Left lung (tissue), 10 donors: ENCODE results near the gene PAK1. TPM values are rescaled to one million over a fixed set of nuclear protein-coding genes. Genes with fewer than 3 reads are reported as not detected.
A peak's percentile ranks its signal among the peaks of the same experiment; 100 is the strongest.

Source experiments
- ATAC-seq: fragments of 200-7000 bp; cut with Tn5 transposase; one replicate; pipeline ENCODE4 v1.9.1; 2020; ENCODE audit warnings: moderate library complexity
- DNase-seq, 4 donors: peaks; one replicate each; pipeline ENCODE4 v3.0.0-alpha.2; 2013 to 2020
- H3K27ac ChIP-seq, 2 donors: fragments of 200-600 bp; sonication (generic) in 1 of 2; one replicate each; pipeline versions ENCODE4 v1.5.0 to v1.8.0; 2020 to 2021
- H3K27me3 ChIP-seq, 2 donors: fragments of 200-600 bp; sonication (generic) in 1 of 2; one replicate each; pipeline versions ENCODE4 v1.5.0 to v1.8.0; 2020 to 2021
- H3K36me3 ChIP-seq, 2 donors: fragments of 200-600 bp; sonication (generic) in 1 of 2; one replicate each; pipeline versions ENCODE4 v1.5.0 to v1.8.0; 2020 to 2021
- H3K4me1 ChIP-seq, 2 donors: fragments of 200-600 bp; one replicate each; pipeline ENCODE4 v1.8.0; 2021
- H3K4me3 ChIP-seq, 2 donors: fragments of 200-600 bp; sonication (generic) in 1 of 2; one replicate each; pipeline versions ENCODE4 v1.5.0 to v1.8.0; 2020 to 2021; ENCODE audit warnings: mild to moderate bottlenecking in 1 of 2
- H3K9me3 ChIP-seq, 2 donors: fragments of 200-600 bp; sonication (generic) in 1 of 2; one replicate each; pipeline versions ENCODE4 v1.5.0 to v1.8.0; 2020 to 2021
- intact Hi-C, 2 donors: fragments of 100-400 bp; cut with DNase I; formaldehyde crosslinking; loops; one replicate each; pipeline versions ENCODE4 v1.11.2 to v1.14.2; 2022
- polyA plus RNA-seq, 6 donors: library from polyadenylated mRNA; unstranded; fragments of 120-200 nt; gene quantifications; one replicate each; pipeline ENCODE4 v1.2.1, GENCODE V29; 2013; ENCODE audit not compliant: insufficient read length in 6 of 6
- total RNA-seq, 2 donors: library from RNA; stranded (reverse); fragmentation: NEBNext Ultra II Directional; extraction: Animal tissue kit (Norgen Biotek cat#: 25700); gene quantifications; one replicate each; pipeline ENCODE4 v1.2.1, GENCODE V29; 2021
- TF ChIP-seq, protein P1 (sequence below), 2 donors: fragments of 200-600 bp; sonication (generic) in 1 of 2; IDR thresholded peaks; one replicate each; pipeline versions ENCODE4 v1.5.0 to v1.8.0; 2021; ENCODE audit warnings: antibody characterized with exemption in 2 of 2
- donor health status: DM: no; HTN: yes; CAD: no.
- donor health status: DM: no; HTN: no; CAD: no.

The PAK1 gene
- total and polyA plus RNA-seq, 8 donors = 32.4 to 61.4 (median 51.4) TPM

DNA sequence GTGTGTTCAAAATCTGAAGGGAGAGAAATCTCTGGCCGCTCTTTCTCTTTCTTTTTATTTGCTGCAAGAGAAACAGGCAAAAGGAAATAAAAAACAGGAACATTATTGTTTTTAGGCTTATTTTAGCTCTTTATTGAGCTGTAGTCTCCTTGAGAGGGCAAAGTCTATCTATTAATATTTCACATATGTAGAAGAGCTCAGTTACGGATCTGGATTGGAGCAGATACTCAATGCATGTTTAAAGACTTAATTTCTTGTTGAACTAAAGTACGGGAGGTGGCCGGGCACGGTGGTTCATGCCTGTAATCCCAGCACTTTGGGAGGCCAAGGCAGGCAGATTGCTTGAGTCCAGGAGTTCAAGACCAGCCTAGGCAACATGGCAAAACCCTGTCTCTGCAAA lies 94.0 kb downstream of the PAK1 start:
- TF ChIP-seq, protein P1, sequence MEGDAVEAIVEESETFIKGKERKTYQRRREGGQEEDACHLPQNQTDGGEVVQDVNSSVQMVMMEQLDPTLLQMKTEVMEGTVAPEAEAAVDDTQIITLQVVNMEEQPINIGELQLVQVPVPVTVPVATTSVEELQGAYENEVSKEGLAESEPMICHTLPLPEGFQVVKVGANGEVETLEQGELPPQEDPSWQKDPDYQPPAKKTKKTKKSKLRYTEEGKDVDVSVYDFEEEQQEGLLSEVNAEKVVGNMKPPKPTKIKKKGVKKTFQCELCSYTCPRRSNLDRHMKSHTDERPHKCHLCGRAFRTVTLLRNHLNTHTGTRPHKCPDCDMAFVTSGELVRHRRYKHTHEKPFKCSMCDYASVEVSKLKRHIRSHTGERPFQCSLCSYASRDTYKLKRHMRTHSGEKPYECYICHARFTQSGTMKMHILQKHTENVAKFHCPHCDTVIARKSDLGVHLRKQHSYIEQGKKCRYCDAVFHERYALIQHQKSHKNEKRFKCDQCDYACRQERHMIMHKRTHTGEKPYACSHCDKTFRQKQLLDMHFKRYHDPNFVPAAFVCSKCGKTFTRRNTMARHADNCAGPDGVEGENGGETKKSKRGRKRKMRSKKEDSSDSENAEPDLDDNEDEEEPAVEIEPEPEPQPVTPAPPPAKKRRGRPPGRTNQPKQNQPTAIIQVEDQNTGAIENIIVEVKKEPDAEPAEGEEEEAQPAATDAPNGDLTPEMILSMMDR (IDR thresholded peaks at IDR 0.05) = no peak
- no peaks in the 10 kb centered on the region for H3K27me3 ChIP-seq
- H3K9me3 ChIP-seq = no peaks in the 10 kb centered on the region
- ATAC-seq (no peak), DNase-seq (no peak)
- H3K27ac ChIP-seq = no peak overlapping the region
- H3K4me3 ChIP-seq = no peak overlapping the region
- H3K36me3 ChIP-seq = peaks cover 0 to 45% of the 10 kb centered on the region in 2 donors
- intact Hi-C loops = no loop called here
- H3K4me1 ChIP-seq = peaks cover 0 to 5% of the 10 kb centered on the region in 2 donors

DNA sequence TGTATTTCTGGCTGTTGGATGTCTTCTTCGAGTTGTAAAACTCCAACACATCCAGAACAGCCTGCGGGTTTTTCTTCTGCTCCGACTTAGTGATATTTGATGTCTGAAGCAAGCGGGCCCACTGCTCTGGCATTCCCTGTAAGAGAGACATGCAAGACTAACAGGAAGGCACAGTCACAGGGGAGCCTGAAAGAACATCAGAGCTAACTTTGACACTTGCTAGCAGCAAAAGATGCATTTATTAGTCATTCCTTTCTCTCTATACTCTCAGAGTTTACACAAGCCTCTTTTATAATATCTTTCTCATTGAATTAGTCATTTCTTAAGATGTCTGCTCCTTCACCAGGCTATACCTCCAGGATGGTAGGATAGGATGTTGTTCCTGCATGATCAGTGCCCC lies 94.6 kb downstream of the PAK1 start:
- peaks cover 0 to 51% of the 10 kb centered on the region in 2 donors for H3K36me3 ChIP-seq
- ATAC-seq = no peak
- intact Hi-C loops = no loop called here
- no peak overlapping the region for H3K27ac ChIP-seq
- TF ChIP-seq, protein P1 (IDR thresholded peaks at IDR 0.05) = no peak
- no peak overlapping the region for H3K4me3 ChIP-seq
- no peak for DNase-seq
- no peaks in the 10 kb centered on the region for H3K9me3 ChIP-seq
- H3K4me1 ChIP-seq = peaks cover 0 to 5% of the 10 kb centered on the region in 2 donors
- no peaks in the 10 kb centered on the region for H3K27me3 ChIP-seq

DNA sequence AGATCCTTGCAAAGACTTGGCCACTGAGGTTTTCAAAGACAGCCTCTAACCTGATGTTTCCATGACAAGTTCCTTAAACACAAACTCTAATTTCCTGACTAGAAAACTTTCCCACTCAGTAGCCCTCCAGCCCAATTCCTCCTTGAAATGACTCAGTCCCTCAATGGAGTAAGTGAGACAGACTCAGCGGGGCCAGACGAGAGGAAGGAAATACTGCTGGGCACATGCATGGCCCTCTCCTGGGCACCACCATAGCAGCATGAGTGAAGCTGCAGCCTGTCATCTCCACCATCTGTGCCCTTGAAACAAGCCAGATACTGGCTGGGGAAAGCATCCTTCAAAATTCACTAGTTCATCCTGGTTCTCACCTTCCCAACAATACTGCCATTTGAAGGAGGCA lies 96.2 kb downstream of the PAK1 start:
- H3K27ac ChIP-seq = no peak overlapping the region
- ATAC-seq (no peak), DNase-seq (peak in 1 of 4 donors; percentile 28)
- no peak overlapping the region for H3K4me3 ChIP-seq
- TF ChIP-seq, protein P1 (IDR thresholded peaks at IDR 0.05) = no peak
- H3K27me3 ChIP-seq = no peaks in the 10 kb centered on the region
- intact Hi-C loops = no loop called here
- H3K36me3 ChIP-seq = peaks cover 0 to 62% of the 10 kb centered on the region in 2 donors
- no peaks in the 10 kb centered on the region for H3K9me3 ChIP-seq
- peaks cover 0 to 5% of the 10 kb centered on the region in 2 donors for H3K4me1 ChIP-seq

DNA sequence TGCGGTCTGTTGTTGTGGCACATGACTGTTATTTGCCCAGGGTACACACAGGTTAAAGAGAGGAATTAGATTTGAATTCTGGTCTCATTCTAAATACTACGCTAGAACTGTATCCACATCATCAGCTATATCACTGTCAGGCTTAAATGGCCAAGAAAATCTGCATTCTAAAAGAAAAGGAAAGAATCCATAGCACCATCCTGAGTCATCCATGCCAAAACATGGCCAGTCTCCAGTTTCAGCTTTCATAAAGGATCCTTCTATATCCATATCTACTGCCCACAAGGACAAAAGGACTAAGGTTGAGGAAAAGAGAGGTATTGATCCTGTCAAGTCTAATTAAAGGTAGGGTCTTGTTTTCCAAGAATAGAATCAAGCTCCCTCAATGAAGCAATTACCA lies 98.8 kb downstream of the PAK1 start:
- H3K4me3 ChIP-seq = no peak overlapping the region
- ATAC-seq = no peak
- TF ChIP-seq, protein P1 (IDR thresholded peaks at IDR 0.05) = no peak
- H3K4me1 ChIP-seq = no peaks in the 10 kb centered on the region
- H3K36me3 ChIP-seq = peaks cover 0 to 68% of the 10 kb centered on the region in 2 donors
- H3K27ac ChIP-seq = no peak overlapping the region
- H3K9me3 ChIP-seq = no peaks in the 10 kb centered on the region
- DNase-seq = no peak
- intact Hi-C loops = no loop called here
- H3K27me3 ChIP-seq = no peaks in the 10 kb centered on the region

DNA sequence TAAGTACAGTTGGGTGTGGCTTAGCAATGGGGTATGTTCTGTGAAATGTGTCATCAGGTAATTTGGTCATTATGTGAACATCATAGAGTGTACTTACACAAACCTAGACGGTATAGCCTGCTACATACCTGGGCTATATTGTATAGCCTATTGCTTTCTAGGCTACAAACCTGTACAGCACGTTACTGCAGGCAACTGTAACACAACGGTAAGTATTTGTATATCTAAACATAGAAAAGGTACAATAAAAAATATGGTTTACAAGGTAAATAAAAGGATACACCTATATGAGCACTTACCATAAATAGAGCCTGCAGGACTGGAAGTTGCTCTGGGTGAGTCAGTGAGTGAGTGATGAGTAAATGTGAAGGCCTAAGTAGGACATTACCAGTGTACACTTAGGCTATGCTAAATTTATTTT lies 99.3 kb downstream of the PAK1 start:
- ATAC-seq = no peak
- no peaks in the 10 kb centered on the region for H3K27me3 ChIP-seq
- DNase-seq = no peak
- H3K9me3 ChIP-seq = no peaks in the 10 kb centered on the region
- TF ChIP-seq, protein P1 (IDR thresholded peaks at IDR 0.05) = no peak
- no peak overlapping the region for H3K4me3 ChIP-seq
- peaks cover 0 to 64% of the 10 kb centered on the region in 2 donors for H3K36me3 ChIP-seq
- no peaks in the 10 kb centered on the region for H3K4me1 ChIP-seq
- H3K27ac ChIP-seq = no peak overlapping the region
- intact Hi-C loops = no loop called here
